ENCODE results near the gene SCAP.
A peak's percentile ranks its signal among the peaks of the same experiment; 100 is the strongest.
"Not testable (repeated sequence)": the region's sequence is repeated elsewhere in the genome, so short reads cannot be mapped to it uniquely, and the experiment has no call there.

SCAP gene

DNA sequence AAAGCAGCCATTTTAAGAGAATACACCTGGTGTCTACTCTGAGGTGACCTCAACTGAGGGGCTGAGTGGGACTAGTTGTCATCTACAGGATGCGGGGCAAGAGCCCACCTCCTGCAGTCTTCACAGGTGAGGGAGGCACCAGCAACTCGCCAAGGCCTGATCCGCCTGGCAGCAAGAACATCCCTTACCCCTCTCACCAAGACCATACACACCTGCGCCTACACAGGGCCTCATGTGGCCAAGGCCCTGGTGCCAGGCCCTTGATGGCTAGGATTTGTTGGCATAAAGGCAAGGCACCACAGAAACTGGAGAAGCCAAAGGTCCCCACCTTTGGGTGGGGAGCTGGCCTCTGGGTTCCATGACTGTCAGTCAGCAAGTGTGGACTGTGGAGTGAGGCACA lies 19.4 kb upstream of the SCAP start:
- H3K9me3 Mint-ChIP-seq = no peaks in the 10 kb centered on the region
- peaks cover 15% of the 10 kb centered on the region for H3K4me1 Mint-ChIP-seq
- no peak for ATAC-seq
- no peak overlapping the region for H3K27ac Mint-ChIP-seq
- no peaks in the 10 kb centered on the region for H3K27me3 Mint-ChIP-seq
- H3K4me3 Mint-ChIP-seq = no peak overlapping the region
- H3K36me3 Mint-ChIP-seq = peaks cover 46% of the 10 kb centered on the region

GRCh38 chr3:47491777-47492176 lies 16.0 kb upstream of the SCAP start:
- peaks cover 32% of the 10 kb centered on the region for H3K36me3 Mint-ChIP-seq
- no peak overlapping the region for H3K27ac Mint-ChIP-seq
- no peak for ATAC-seq
- no peaks in the 10 kb centered on the region for H3K9me3 Mint-ChIP-seq
- peaks cover 15% of the 10 kb centered on the region for H3K4me1 Mint-ChIP-seq
- H3K27me3 Mint-ChIP-seq = no peaks in the 10 kb centered on the region
- peak overlapping the region; percentile 21 for H3K4me3 Mint-ChIP-seq

GRCh38 chr3:47491186-47491585 lies 15.4 kb upstream of the SCAP start:
- peaks cover 28% of the 10 kb centered on the region for H3K36me3 Mint-ChIP-seq
- no peaks in the 10 kb centered on the region for H3K9me3 Mint-ChIP-seq
- no peak for ATAC-seq
- peaks cover 15% of the 10 kb centered on the region for H3K4me1 Mint-ChIP-seq
- H3K4me3 Mint-ChIP-seq = no peak overlapping the region
- no peak overlapping the region for H3K27ac Mint-ChIP-seq
- no peaks in the 10 kb centered on the region for H3K27me3 Mint-ChIP-seq

DNA sequence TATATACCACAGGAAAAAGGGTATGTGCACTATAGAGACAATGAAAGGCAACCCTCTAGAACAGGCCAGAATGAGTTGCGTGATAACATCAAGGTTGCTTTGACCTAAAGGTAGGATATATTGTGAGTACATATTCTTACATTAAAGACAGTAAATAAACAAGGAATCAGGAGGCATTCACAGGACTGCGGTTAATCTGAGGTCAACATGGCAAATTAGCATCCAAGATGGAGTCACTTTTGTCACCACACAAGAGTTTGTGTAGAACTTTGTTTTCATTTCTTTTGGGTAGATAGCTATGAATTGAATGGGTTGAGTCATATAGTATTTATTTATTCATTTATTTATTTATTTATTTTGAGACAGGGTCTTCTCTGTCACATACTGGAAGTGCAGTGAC lies 11.5 kb upstream of the SCAP start:
- Mint-ChIP-seq H3K9me3 (no peaks in the 10 kb centered on the region), H3K27ac (no peak overlapping the region), H3K36me3 (peaks cover 12% of the 10 kb centered on the region), H3K27me3 (no peaks in the 10 kb centered on the region), H3K4me3 (no peak overlapping the region), H3K4me1 (peaks cover 11% of the 10 kb centered on the region)
- ATAC-seq = no peak

DNA sequence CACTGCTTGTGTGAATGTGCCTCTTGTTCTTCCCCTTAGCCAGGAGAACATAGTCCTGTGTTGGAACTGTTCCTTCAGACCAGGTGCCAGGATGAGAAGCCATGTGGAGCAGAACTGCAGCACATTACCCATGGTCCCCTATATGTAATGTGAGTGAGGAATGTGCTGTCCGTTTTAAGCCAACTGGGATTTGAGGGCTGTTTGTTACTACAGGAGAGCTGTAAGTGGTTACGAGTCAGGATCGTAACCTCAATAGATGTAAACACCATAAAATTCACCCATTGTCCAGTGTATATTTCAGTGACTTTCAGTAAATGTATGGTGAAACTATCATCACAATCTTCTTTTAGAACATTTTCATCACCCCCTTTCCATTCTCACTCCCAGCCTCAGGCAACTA lies 10.1 kb upstream of the SCAP start:
- no peaks in the 10 kb centered on the region for H3K4me1 Mint-ChIP-seq
- ATAC-seq = no peak
- H3K27ac Mint-ChIP-seq = no peak overlapping the region
- H3K4me3 Mint-ChIP-seq = no peak overlapping the region
- no peaks in the 10 kb centered on the region for H3K27me3 Mint-ChIP-seq
- H3K36me3 Mint-ChIP-seq = peaks cover 12% of the 10 kb centered on the region
- H3K9me3 Mint-ChIP-seq = no peaks in the 10 kb centered on the region

DNA sequence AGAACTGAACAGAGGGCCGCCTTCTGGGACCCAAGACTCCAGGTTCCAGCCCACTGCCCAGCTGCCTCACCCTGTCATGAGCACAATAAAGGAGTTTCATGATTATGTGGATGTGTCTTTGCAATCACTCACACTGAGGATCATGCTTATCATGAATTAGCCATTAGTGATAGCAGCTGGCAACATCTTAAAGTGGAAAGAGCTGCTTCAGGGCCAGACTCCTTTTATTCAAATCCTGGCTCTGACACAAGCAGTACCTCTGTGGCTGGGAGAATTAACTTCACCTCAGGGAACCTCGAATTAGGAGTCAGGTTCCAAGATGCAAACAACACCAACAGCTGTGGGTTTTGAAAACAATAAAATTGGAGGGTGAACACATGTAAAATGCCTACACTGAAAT lies 6.6 kb upstream of the SCAP start:
- ATAC-seq = peak; percentile 36
- no peaks in the 10 kb centered on the region for H3K36me3 Mint-ChIP-seq
- H3K27me3 Mint-ChIP-seq = no peaks in the 10 kb centered on the region
- H3K4me1 Mint-ChIP-seq = no peaks in the 10 kb centered on the region
- no peak overlapping the region for H3K4me3 Mint-ChIP-seq
- no peak overlapping the region for H3K27ac Mint-ChIP-seq
- no peaks in the 10 kb centered on the region for H3K9me3 Mint-ChIP-seq

DNA sequence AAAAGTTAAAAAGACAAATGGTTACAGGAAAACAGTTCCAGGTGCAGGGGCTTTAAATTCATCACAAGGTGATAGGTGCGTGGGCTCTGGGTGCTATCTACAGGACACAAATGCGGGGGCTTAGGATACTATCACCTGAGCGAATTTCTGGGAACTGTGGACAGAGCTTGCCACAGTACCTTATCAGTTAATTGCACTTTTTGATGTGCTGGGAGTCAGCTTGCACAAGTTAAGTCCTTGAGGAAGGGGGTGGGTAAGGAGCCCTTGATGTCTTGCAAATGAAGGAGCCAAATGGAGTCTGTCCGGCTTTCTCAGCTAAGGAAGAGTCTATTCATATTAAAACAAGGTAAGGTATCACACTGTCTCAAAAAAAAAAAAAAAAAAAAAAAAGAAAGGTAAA lies 6.0 kb upstream of the SCAP start:
- H3K4me1 Mint-ChIP-seq, H3K36me3 Mint-ChIP-seq, H3K27me3 Mint-ChIP-seq, H3K4me3 Mint-ChIP-seq, H3K27ac Mint-ChIP-seq, H3K9me3 Mint-ChIP-seq, ATAC-seq: not testable (repeated sequence)

DNA sequence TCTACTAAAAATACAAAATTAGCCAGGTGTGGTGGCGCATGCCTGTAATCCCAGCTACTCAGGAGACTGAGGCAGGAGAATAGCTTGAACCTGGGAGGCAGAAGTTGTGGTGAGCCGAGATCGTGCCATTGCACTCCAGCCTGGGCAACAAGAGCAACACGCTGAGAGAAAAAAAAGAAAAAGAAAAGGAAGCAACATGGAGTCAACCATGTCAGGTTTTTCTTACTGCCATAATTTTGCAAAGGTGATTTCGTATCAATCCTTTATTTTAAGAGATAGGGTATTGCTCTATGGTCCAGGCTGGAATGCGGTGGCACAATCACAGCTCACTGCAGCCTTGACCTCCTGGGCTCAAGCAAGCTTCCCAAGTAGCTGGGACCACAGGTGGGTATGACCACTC lies 4.5 kb upstream of the SCAP start:
- H3K36me3 Mint-ChIP-seq, H3K27me3 Mint-ChIP-seq: not testable (repeated sequence)

GRCh38 chr3:47479826-47480160 lies 4.1 kb upstream of the SCAP start:
- Mint-ChIP-seq H3K4me1 (peaks cover 17% of the 10 kb centered on the region), H3K27ac (no peak overlapping the region), H3K9me3 (no peaks in the 10 kb centered on the region), H3K27me3 (no peaks in the 10 kb centered on the region), H3K4me3 (no peak overlapping the region), H3K36me3 (no peaks in the 10 kb centered on the region)
- ATAC-seq = no peak

More for the DNA sequence above, 4.5 kb upstream of the SCAP start:
- H3K9me3 Mint-ChIP-seq, H3K4me3 Mint-ChIP-seq, ATAC-seq, H3K27ac Mint-ChIP-seq: not testable (repeated sequence)
- H3K4me1 Mint-ChIP-seq = peaks cover 13% of the 10 kb centered on the region

- ATAC-seq = no peak
- Mint-ChIP-seq H3K9me3 (no peaks in the 10 kb centered on the region), H3K4me1 (peaks cover 35% of the 10 kb centered on the region), H3K4me3 (no peak overlapping the region), H3K27me3 (no peaks in the 10 kb centered on the region), H3K27ac (no peak overlapping the region), H3K36me3 (no peaks in the 10 kb centered on the region)
Measured at GRCh38 chr3:47478022-47478421, 2.3 kb upstream of the SCAP start.

GRCh38 chr3:47476644-47477199 lies 981 bp upstream of the SCAP start:
- H3K4me1 Mint-ChIP-seq = peaks cover 35% of the 10 kb centered on the region
- peak overlapping the region; percentile 86 for H3K27ac Mint-ChIP-seq
- H3K27me3 Mint-ChIP-seq = no peaks in the 10 kb centered on the region
- peak overlapping the region; percentile 68 for H3K4me3 Mint-ChIP-seq
- ATAC-seq = no peak
- no peaks in the 10 kb centered on the region for H3K36me3 Mint-ChIP-seq
- no peaks in the 10 kb centered on the region for H3K9me3 Mint-ChIP-seq

- H3K27ac Mint-ChIP-seq = peak overlapping the region; percentile 86
- no peaks in the 10 kb centered on the region for H3K36me3 Mint-ChIP-seq
- peak overlapping the region; percentile 96 for H3K4me3 Mint-ChIP-seq
- H3K4me1 Mint-ChIP-seq = peaks cover 35% of the 10 kb centered on the region
- no peak for ATAC-seq
- H3K27me3 Mint-ChIP-seq = no peaks in the 10 kb centered on the region
- no peaks in the 10 kb centered on the region for H3K9me3 Mint-ChIP-seq
Measured at GRCh38 chr3:47476330-47476626, 537 bp upstream of the SCAP start.

DNA sequence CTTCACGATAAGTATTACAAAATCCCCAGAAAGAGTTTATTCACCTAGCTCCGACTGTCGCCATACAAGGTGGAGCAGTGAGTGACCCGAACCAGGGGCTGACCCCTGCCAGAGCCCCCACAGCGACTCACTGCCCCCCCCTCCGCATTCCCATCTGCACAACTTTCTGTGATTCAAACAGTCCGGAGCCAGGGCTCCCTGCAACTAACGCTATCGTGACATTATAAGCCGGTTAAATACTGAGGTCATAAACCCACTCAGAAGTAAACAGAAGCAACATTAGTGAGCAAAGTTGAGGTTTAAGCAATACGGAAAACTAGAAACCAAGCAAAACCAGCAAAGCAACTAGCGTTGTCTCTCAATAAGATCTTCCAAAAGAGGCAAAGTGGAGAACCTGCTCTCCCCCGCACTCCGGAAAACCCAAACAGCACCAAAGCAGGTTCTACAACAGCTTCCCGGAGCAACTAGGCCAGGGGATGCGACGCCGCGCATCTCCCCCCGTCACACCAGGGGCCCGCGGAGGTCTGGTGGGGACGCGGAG lies 642 bp downstream of the SCAP start:
- peaks cover 35% of the 10 kb centered on the region for H3K4me1 Mint-ChIP-seq
- no peaks in the 10 kb centered on the region for H3K9me3 Mint-ChIP-seq
- H3K4me3 Mint-ChIP-seq = peak overlapping the region; percentile 96
- peak overlapping the region; percentile 86 for H3K27ac Mint-ChIP-seq
- H3K36me3 Mint-ChIP-seq = no peaks in the 10 kb centered on the region
- H3K27me3 Mint-ChIP-seq = no peaks in the 10 kb centered on the region
- ATAC-seq = no peak

DNA sequence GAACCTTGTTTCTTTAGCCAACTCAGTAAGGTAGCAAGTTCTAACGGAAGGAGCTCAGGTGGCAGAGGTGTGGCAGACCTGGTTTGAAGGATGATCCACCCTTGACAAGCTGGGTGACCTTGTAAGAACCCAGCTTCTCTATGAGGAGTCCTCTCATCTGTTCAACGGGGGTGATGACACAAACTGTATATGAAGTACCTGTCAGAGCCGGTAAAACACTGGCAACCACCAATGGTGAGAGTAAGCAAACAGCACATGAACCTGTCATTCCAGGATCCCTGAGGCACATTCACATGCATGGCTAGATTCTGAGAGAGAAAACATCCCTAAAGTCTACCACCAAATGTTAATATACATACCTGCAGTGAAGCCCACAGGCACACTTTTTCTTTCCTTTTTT lies 2.4 kb downstream of the SCAP start:
- H3K4me3 Mint-ChIP-seq = peak overlapping the region; percentile 70
- no peaks in the 10 kb centered on the region for H3K27me3 Mint-ChIP-seq
- no peaks in the 10 kb centered on the region for H3K9me3 Mint-ChIP-seq
- peaks cover 6% of the 10 kb centered on the region for H3K36me3 Mint-ChIP-seq
- H3K27ac Mint-ChIP-seq = peak overlapping the region; percentile 43
- no peak for ATAC-seq
- peaks cover 35% of the 10 kb centered on the region for H3K4me1 Mint-ChIP-seq

- peaks cover 27% of the 10 kb centered on the region for H3K36me3 Mint-ChIP-seq
- H3K27me3 Mint-ChIP-seq = no peaks in the 10 kb centered on the region
- H3K4me3 Mint-ChIP-seq = no peak overlapping the region
- no peak for ATAC-seq
- H3K9me3 Mint-ChIP-seq = peaks cover 7% of the 10 kb centered on the region
- H3K4me1 Mint-ChIP-seq = peaks cover 42% of the 10 kb centered on the region
- H3K27ac Mint-ChIP-seq = no peak overlapping the region
Measured at GRCh38 chr3:47469616-47470015, 6.1 kb downstream of the SCAP start.

- H3K4me3 Mint-ChIP-seq, H3K9me3 Mint-ChIP-seq, ATAC-seq, H3K27ac Mint-ChIP-seq, H3K27me3 Mint-ChIP-seq: not testable (repeated sequence)
- Mint-ChIP-seq H3K4me1 (peaks cover 34% of the 10 kb centered on the region), H3K36me3 (peaks cover 29% of the 10 kb centered on the region)
Measured at GRCh38 chr3:47468315-47468714, 7.4 kb downstream of the SCAP start.

- Mint-ChIP-seq H3K36me3 (peaks cover 40% of the 10 kb centered on the region), H3K4me3 (no peak overlapping the region), H3K9me3 (peaks cover 7% of the 10 kb centered on the region), H3K27me3 (no peaks in the 10 kb centered on the region), H3K4me1 (peaks cover 45% of the 10 kb centered on the region), H3K27ac (no peak overlapping the region)
- no peak for ATAC-seq
Measured at GRCh38 chr3:47464588-47464987, 11.2 kb downstream of the SCAP start.

Measured in stimulated activated memory B cell treated with anti-CD40 and anti-IgM and Interleukin-4, amounts not matched to agents 10 μg/mL and 1 μg/mL and 100 μg/mL, for 72 hours (primary cell).